AG04450 (cell line): ENCODE measurements around the gene PATL2. TPM values are rescaled to one million over a fixed set of nuclear protein-coding genes. Genes with fewer than 3 reads are reported as not detected.

Experiments
- CTCF ChIA-PET: fragments of 300-600, 350-600 bp; formaldehyde crosslinking; extraction: SDS; loops from one replicate; lab custom pipeline; 2022; ENCODE audit warnings: antibody characterized with exemption, inconsistent platforms; lab: Charles Lee
- POLR2A ChIA-PET: fragments of 350-600 bp; formaldehyde crosslinking; extraction: SDS; loops from one replicate; lab custom pipeline; 2021; ENCODE audit warnings: antibody characterized with exemption, inconsistent platforms; lab: Yijun Ruan, JAX
- DNase-seq: peaks from one replicate; pipeline ENCODE4 v3.0.0-alpha.2; 2011; ENCODE audit warnings: low read depth, low spot score
- H3K27ac ChIP-seq: one replicate; pipeline ENCODE4 v1.5.1; 2012; ENCODE audit warnings: low read depth, low read length, control low read depth
- H3K27me3 ChIP-seq: one replicate; pipeline ENCODE4 v1.6.0; 2012; ENCODE audit warnings: low read length; ENCODE audit not compliant: control insufficient read depth, insufficient read depth
- H3K4me3 ChIP-seq: 2 replicates; pipeline ENCODE4 v1.5.1; 2011; ENCODE audit warnings: mild to moderate bottlenecking, low read depth, low read length, control low read depth
- H3K9me3 ChIP-seq: 2 replicates; pipeline ENCODE4 v1.5.1; 2012; ENCODE audit warnings: low read length; ENCODE audit not compliant: control insufficient read depth, insufficient read depth
- polyA plus RNA-seq: library from polyadenylated mRNA; depleted of rRNA; stranded (reverse); fragments of >200 nt; gene quantifications from 2 replicates; pipeline ENCODE4 v1.2.3, GENCODE V29; 2011
- TF ChIP-seq, protein P1 (sequence below): IDR thresholded peaks from 2 replicates; pipeline ENCODE4 v1.5.1; 2011; ENCODE audit warnings: low read depth, low read length, control low read depth, inconsistent platforms

Gene PATL2
- polyA plus RNA-seq, 1 experiment, result 0.50 TPM

DNA sequence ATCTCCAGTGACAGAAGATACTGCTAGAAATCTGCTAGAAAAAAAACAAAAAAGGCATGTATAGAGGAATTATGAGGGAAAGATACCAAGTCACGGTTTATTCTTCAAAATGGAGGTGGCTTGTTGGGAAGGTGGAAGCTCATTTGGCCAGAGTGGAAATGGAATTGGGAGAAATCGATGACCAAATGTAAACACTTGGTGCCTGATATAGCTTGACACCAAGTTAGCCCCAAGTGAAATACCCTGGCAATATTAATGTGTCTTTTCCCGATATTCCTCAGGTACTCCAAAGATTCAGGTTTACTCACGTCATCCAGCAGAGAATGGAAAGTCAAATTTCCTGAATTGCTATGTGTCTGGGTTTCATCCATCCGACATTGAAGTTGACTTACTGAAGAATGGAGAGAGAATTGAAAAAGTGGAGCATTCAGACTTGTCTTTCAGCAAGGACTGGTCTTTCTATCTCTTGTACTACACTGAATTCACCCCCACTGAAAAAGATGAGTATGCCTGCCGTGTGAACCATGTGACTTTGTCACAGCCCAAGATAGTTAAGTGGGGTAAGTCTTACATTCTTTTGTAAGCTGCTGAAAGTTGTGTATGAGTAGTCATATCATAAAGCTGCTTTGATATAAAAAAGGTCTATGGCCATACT is 4.1 kb upstream of the PATL2 start:
- Histone ChIP-seq H3K27me3 (no peaks in the 10 kb centered on the region), H3K9me3 (no peaks in the 10 kb centered on the region; the same call in 1 of the 2 replicates), H3K27ac (no peak overlapping the region), H3K4me3 (no peak overlapping the region)
- POLR2A ChIA-PET, result interaction anchor here (0.6 kb wide), 1 partner anchor 22 kb away, joined by 8 read pairs; no protein-coding TSS in a partner anchor
- DNase-seq, result no peak
- CTCF ChIA-PET, result interaction anchor here (1.2 to 4.3 kb wide), 3 partner anchors 13 to 23 kb away, joined by 7 to 54 read pairs (median 34); no protein-coding TSS in a partner anchor
- TF ChIP-seq, protein P1, sequence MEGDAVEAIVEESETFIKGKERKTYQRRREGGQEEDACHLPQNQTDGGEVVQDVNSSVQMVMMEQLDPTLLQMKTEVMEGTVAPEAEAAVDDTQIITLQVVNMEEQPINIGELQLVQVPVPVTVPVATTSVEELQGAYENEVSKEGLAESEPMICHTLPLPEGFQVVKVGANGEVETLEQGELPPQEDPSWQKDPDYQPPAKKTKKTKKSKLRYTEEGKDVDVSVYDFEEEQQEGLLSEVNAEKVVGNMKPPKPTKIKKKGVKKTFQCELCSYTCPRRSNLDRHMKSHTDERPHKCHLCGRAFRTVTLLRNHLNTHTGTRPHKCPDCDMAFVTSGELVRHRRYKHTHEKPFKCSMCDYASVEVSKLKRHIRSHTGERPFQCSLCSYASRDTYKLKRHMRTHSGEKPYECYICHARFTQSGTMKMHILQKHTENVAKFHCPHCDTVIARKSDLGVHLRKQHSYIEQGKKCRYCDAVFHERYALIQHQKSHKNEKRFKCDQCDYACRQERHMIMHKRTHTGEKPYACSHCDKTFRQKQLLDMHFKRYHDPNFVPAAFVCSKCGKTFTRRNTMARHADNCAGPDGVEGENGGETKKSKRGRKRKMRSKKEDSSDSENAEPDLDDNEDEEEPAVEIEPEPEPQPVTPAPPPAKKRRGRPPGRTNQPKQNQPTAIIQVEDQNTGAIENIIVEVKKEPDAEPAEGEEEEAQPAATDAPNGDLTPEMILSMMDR, result no peak

DNA sequence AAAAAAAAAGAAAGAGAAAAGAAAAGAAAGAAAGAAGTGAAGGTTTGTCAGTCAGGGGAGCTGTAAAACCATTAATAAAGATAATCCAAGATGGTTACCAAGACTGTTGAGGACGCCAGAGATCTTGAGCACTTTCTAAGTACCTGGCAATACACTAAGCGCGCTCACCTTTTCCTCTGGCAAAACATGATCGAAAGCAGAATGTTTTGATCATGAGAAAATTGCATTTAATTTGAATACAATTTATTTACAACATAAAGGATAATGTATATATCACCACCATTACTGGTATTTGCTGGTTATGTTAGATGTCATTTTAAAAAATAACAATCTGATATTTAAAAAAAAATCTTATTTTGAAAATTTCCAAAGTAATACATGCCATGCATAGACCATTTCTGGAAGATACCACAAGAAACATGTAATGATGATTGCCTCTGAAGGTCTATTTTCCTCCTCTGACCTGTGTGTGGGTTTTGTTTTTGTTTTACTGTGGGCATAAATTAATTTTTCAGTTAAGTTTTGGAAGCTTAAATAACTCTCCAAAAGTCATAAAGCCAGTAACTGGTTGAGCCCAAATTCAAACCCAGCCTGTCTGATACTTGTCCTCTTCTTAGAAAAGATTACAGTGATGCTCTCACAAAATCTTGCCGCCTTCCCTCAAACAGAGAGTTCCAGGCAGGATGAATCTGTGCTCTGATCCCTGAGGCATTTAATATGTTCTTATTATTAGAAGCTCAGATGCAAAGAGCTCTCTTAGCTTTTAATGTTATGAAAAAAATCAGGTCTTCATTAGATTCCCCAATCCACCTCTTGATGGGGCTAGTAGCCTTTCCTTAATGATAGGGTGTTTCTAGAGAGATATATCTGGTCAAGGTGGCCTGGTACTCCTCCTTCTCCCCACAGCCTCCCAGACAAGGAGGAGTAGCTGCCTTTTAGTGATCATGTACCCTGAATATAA is 2.2 kb upstream of the PATL2 start:
- DNase-seq, result no peak
- no peaks in the 10 kb centered on the region; the same call in 1 of the 2 replicates for H3K9me3 ChIP-seq
- ChIA-PET CTCF (interaction anchor here (0.5 to 4.3 kb wide), 10 partner anchors 15 to 140 kb away, joined by 3 to 54 read pairs (median 5); partner anchors contain the start of genes SPG11 and TRIM69), POLR2A (interaction anchor here (0.5 to 5.0 kb wide), 5 partner anchors 15 to 490 kb away, joined by 3 to 67 read pairs (median 5); partner anchors contain the start of gene TRIM69)
- H3K4me3 ChIP-seq, result peak overlapping the region; percentile 96
- no peak overlapping the region for H3K27ac ChIP-seq
- no peaks in the 10 kb centered on the region for H3K27me3 ChIP-seq
- TF ChIP-seq, protein P1, result peak; percentile 40

DNA sequence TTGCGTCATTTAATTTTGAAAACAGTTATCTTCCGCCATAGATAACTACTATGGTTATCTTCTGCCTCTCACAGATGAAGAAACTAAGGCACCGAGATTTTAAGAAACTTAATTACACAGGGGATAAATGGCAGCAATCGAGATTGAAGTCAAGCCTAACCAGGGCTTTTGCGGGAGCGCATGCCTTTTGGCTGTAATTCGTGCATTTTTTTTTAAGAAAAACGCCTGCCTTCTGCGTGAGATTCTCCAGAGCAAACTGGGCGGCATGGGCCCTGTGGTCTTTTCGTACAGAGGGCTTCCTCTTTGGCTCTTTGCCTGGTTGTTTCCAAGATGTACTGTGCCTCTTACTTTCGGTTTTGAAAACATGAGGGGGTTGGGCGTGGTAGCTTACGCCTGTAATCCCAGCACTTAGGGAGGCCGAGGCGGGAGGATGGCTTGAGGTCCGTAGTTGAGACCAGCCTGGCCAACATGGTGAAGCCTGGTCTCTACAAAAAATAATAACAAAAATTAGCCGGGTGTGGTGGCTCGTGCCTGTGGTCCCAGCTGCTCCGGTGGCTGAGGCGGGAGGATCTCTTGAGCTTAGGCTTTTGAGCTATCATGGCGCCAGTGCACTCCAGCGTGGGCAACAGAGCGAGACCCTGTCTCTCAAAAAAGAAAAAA is 1.4 kb upstream of the PATL2 start:
- H3K9me3 ChIP-seq, result no peaks in the 10 kb centered on the region; the same call in 1 of the 2 replicates
- CTCF ChIA-PET, result interaction anchor here (1.5 to 4.3 kb wide), 4 partner anchors 15 to 49 kb away, joined by 9 to 54 read pairs (median 23); partner anchors contain the start of genes SPG11 and TRIM69
- TF ChIP-seq, protein P1, result no peak
- POLR2A ChIA-PET, result interaction anchor here (0.7 to 5.0 kb wide), 4 partner anchors 16 to 117 kb away, joined by 3 to 67 read pairs (median 29); partner anchors contain the start of genes SPG11 and TRIM69
- peak overlapping the region; percentile 96 for H3K4me3 ChIP-seq
- H3K27ac ChIP-seq, result no peak overlapping the region
- no peaks in the 10 kb centered on the region for H3K27me3 ChIP-seq
- DNase-seq, result peak; percentile 50

- DNase-seq, result no peak
- H3K27ac ChIP-seq, result peak overlapping the region; percentile 93
- POLR2A ChIA-PET, result interaction anchor here (0.6 to 5.0 kb wide), 7 partner anchors 9 to 49 kb away, joined by 3 to 67 read pairs (median 4); partner anchors contain the start of genes SPG11 and TRIM69
- H3K27me3 ChIP-seq, result no peaks in the 10 kb centered on the region
- TF ChIP-seq, protein P1, result no peak
- H3K9me3 ChIP-seq, result no peaks in the 10 kb centered on the region; the same call in 1 of the 2 replicates
- H3K4me3 ChIP-seq, result peak overlapping the region; percentile 96
- CTCF ChIA-PET, result interaction anchor here (1.3 to 4.3 kb wide), 4 partner anchors 16 to 50 kb away, joined by 3 to 54 read pairs (median 26); partner anchors contain the start of gene SPG11
Observed at GRCh38 chr15:44711743-44712345, 721 bp upstream of the PATL2 start.
